Measurements from ENCODE around the gene PSMD5.
A peak's percentile ranks its signal among the peaks of the same experiment; 100 is the strongest.
"Not testable (repeated sequence)": the region's sequence is repeated elsewhere in the genome, so short reads cannot be mapped to it uniquely, and the experiment has no call there.

Gene PSMD5

DNA sequence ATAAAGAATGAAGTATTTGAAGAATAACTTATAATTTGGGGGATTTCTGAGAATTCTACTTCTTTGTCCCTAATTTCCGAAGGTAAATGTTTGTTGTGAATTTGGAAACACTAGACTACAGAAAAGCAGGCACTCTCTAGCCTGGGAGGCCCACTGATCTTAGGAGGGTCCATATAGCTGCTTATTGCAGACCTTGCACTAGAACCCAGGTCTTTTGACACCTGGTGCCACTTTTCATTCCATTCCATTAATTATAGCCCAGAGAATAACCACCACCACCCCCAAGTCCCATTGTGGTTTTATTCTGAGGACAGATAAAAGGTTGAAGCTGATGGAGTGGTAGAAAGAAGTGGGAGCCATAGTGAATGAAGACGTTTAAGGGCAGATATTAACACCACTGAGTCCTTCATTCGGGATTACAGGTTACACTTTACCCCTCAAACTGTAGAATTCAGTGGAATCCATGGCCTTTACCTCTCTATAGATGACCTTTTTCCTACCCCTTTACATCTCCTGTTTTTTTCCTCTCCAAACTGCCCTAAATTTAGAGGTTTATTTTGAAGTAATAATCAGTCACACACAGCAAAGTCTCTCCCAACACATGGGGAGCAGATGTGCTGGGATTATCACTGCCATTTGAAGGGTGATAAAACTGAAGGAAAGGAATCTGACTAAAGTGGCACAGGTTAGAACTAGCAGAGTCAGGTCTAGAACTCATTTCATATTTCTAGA lies 12.0 kb upstream of the PSMD5 start:
- DNase-seq: no peak

DNA sequence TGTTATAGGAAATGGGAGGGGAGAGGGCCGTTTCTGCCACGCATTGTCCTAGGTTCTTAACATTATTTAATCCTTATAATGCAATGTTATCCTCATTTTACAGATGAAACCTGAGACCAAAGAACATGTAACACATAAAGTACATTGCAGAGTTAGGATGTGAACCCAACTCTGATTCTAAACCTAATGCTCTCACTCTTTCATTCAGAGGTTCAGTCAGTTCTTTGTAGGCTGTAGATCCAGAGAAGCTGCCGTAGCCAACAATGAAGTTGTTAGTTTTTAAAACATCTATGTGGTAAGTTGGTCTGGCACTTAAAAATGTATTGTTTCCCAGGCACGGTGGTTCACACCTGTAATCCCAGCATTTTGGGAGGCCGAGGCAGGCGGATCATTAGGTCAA lies 10.5 kb upstream of the PSMD5 start:
- no peak for DNase-seq

- DNase-seq: no peak
Measured at GRCh38 chr9:120852240-120853010, 9.7 kb upstream of the PSMD5 start.

GRCh38 chr9:120851449-120851848 lies 8.7 kb upstream of the PSMD5 start:
- DNase-seq: no peak

DNA sequence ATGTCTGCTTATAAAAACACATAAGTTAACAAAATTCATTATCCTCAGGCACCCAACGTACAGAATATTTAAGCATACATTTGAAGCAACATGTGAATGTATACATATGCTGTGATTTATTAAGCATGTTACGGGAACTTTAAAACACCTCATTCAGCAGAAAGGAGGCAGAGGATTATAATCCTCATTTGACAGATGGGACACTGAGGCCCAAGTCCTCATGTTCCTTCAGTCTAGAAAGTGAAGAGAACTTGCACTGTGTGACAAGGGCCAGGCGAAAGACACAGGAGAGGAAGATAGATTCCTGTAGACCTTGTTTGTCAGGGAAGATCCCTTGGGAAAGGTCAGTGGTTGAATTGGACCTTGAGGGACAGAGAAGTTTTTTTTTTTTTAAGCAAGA lies 7.6 kb upstream of the PSMD5 start:
- DNase-seq: no peak

DNA sequence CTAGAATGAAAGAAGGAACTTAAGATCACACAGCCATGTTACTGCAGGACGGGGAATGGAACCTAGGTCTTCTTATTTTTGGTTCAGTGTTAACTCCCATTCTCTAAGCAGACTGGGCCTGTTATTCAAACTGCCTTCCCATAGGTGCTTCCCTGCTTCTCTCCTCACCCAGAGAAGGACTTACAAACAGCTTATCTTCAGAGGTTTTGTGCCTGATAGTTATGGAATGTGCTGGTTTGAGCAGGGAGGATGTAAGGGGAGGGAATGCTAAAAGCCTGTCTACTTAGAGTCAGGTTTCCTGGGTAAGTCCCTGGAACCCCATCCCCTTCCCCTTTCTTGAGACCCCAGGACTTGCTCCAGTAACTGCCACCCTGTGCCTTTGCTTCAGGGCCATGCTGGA lies 4.2 kb upstream of the PSMD5 start:
- no peak for DNase-seq

GRCh38 chr9:120846251-120846889 lies 3.6 kb upstream of the PSMD5 start:
- no peak for DNase-seq

DNA sequence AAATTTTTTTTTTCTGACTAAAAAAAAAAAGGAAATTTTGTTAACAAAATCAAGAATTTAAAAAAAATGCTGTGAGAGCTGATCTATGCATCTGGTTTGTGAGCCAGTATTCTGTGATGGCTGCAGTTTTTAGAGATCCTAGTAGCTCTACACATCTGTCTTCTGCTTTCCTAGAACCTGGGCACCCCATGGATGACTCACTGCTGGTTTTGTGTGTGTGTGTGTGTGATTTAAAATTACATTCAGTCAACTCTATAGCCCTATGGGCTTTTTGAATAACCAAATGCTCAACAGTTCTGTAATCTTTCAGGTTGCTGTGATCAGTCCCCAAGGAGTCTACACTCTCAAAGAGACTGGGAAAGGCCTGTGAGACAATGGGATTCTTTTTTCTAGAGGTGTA lies 2.5 kb upstream of the PSMD5 start:
- peak; percentile 54 to 66 for DNase-seq

GRCh38 chr9:120841930-120842684 lies 615 bp downstream of the PSMD5 start:
- DNase-seq: peak in 1 of 2 experiments; percentile 36

DNA sequence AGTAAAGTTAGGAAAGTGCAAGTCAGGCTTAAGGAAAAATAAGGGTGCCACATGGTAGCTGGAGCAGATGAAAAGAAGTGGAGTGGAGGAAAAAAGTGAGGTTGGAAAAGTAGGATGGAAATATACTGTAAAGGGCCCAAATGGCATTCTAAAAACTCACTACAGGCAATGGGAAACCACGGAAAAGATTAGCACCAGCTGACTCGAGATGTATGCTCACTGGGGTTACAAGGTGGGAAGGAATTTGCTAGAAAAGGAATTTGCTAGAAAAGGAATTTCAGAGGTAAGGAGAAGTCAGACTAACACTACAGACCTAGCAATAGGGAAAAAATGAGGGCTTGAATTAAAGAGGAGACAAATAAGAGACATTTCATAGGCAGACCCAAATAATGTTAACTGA lies 3.6 kb downstream of the PSMD5 start:
- no peak for DNase-seq

- no peak for DNase-seq
Measured at GRCh38 chr9:120837921-120838320, 4.8 kb downstream of the PSMD5 start.

DNA sequence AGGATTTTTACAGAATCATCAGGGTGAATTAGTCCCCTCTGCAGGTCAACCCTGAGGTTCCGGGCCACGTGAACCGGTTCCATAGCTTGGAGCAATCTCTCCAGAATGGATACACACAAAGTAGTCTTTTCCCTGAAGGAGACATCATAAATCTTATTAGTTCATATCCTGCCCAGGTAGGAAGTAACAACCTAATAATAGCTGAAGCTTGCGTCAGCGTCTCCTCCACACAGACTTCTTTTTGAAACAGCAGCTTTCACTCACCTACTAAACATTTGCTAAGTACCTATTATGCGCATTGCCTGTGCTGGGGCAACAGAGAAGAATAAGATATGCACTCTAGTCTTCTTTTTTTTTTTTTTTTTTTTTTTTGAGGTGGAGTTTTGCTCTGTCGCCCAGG lies 9.4 kb downstream of the PSMD5 start:
- DNase-seq: no peak

GRCh38 chr9:120832807-120833206 lies 9.9 kb downstream of the PSMD5 start:
- DNase-seq: no peak

- DNase-seq: no peak
Measured at GRCh38 chr9:120830865-120831264, 11.9 kb downstream of the PSMD5 start.

- DNase-seq: no peak
Measured at GRCh38 chr9:120830151-120830550, 12.6 kb downstream of the PSMD5 start.

- no peak for DNase-seq
Measured at GRCh38 chr9:120829650-120830049, 13.1 kb downstream of the PSMD5 start.

DNA sequence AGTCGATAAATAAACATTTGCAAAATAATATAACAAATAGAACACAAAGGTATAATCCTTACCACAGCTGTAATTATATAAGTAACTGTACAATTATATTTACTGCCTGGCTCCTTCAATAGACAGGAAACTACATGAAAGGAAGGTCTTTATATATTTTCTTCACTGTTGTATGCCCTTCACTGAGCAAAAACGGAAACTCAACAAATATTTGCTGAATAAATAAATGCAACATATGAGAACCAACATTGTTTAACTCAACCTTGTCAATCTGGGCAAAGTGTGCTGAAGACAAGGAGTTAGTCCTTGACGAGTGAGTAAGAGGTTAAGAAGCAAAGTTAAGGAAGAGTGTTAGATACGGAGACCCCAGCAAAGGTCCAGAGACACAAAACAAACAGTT lies 22.6 kb downstream of the PSMD5 start:
- DNase-seq: no peak

DNA sequence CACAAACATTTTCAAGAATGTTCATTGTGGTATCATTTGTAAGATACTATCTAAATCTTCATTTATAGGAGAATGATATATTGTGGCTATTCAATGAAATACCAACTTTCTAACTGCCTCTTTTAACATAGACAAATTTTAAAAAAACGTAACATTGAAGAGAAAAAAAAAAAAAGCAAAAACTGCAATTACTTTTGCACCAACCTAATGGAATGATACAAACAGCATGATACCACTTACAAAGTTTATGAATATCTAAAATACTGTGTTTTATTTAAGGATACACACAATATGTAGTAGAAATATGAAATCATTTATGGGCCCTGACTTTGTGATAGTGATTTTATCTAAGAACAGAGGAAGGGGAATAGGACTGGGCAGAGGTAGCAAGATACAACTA lies 24.1 kb downstream of the PSMD5 start:
- DNase-seq: no peak

DNA sequence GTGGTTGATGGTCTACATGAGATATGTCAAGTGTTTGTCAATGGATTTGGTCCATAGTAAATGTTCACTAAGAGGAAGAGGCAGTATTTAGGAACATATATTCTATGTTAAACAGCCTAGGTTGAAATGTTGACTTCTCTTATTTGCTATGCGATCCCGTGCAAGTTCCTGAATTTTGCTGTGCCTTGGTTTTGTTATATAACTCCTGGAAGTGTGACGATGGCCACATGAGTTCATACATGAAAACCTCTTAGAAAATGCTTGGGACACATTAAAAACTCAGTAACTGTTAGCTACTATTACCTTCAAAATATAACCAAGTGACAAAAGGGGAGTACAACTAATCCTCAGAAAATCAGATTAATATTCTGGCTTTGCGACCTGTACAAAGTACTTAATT lies 27.6 kb downstream of the PSMD5 start:
- DNase-seq: no peak

GRCh38 chr9:120808931-120809330 lies 33.8 kb downstream of the PSMD5 start:
- DNase-seq: no peak

DNA sequence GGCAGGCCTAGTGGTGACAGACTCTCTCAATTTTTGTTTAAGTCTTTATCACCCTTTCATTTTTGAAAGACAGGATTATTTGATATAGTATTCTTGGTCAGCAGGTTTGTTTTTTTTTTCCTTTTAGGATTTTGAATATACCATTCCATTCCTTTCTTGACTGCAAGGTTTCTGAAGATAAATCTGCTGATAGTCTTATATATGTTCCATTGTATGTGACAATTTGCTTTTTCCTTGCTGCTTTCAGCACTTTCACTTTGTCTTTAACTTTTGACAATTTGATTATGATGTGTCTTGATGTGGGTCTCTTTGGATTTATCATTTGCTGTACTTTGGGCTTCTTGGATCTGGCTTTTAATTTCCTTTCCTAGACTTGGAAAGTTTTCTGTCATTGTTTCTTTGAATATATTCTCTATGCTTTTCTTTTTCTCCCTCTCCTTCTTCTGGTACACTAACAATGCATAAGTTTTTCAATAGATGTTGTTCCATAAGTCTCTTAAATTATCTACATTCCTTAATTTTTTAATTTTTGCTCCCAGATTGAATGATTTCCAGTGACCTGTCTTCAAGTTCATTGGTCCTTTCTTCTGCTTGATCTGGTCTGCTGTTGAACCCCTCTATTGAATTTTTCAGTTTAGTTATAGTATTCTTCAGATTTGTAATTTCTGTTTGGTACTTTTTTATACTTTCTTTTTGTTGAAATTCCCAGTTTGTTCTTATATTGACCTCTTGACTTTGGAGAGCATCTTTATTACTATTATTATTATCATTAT lies 34.9 kb downstream of the PSMD5 start:
- no peak for DNase-seq

GRCh38 chr9:120804784-120805363 lies 37.8 kb downstream of the PSMD5 start:
- DNase-seq: not testable (repeated sequence)
